ENCODE measurements around the gene ARHGAP18.

Gene ARHGAP18

GRCh38 chr6:129596522-129596921 is 113.5 kb downstream of the ARHGAP18 start:
- H3K9me3 ChIP-seq (ENCODE audit: severe bottlenecking) = no peaks in the 10 kb centered on the region
- no peak overlapping the region for H3K27ac ChIP-seq
- no peaks in the 10 kb centered on the region for H3K36me3 ChIP-seq
- H3K4me3 ChIP-seq (ENCODE audit: low read depth, low read length) = no peak overlapping the region
- no peak for DNase-seq
- no peak for TF ChIP-seq CTCF (IDR thresholded peaks at IDR 0.05; ENCODE audit: low read depth, low read length)
- H3K27me3 ChIP-seq (ENCODE audit: insufficient read depth, low read depth, severe bottlenecking) = no peaks in the 10 kb centered on the region

GRCh38 chr6:129593233-129593564 is 116.8 kb downstream of the ARHGAP18 start:
- no peaks in the 10 kb centered on the region for H3K27me3 ChIP-seq (ENCODE audit: insufficient read depth, low read depth, severe bottlenecking)
- H3K4me3 ChIP-seq (ENCODE audit: low read depth, low read length) = no peak overlapping the region
- H3K9me3 ChIP-seq (ENCODE audit: severe bottlenecking) = no peaks in the 10 kb centered on the region
- H3K27ac ChIP-seq = no peak overlapping the region
- TF ChIP-seq CTCF (IDR thresholded peaks at IDR 0.05; ENCODE audit: low read depth, low read length) = no peak
- no peak for DNase-seq
- no peaks in the 10 kb centered on the region for H3K36me3 ChIP-seq

- DNase-seq = no peak
- no peaks in the 10 kb centered on the region for H3K27me3 ChIP-seq (ENCODE audit: insufficient read depth, low read depth, severe bottlenecking)
- H3K4me3 ChIP-seq (ENCODE audit: low read depth, low read length) = no peak overlapping the region
- no peaks in the 10 kb centered on the region for H3K9me3 ChIP-seq (ENCODE audit: severe bottlenecking)
- TF ChIP-seq CTCF (IDR thresholded peaks at IDR 0.05; ENCODE audit: low read depth, low read length) = no peak
- H3K36me3 ChIP-seq = no peaks in the 10 kb centered on the region
- no peak overlapping the region for H3K27ac ChIP-seq
These were observed 117.3 kb downstream of the ARHGAP18 start for GRCh38 chr6:129592516-129593232.

GRCh38 chr6:129590408-129591022 is 119.5 kb downstream of the ARHGAP18 start:
- DNase-seq = no peak
- no peaks in the 10 kb centered on the region for H3K27me3 ChIP-seq (ENCODE audit: insufficient read depth, low read depth, severe bottlenecking)
- no peaks in the 10 kb centered on the region for H3K9me3 ChIP-seq (ENCODE audit: severe bottlenecking)
- H3K4me3 ChIP-seq (ENCODE audit: low read depth, low read length) = no peak overlapping the region
- no peaks in the 10 kb centered on the region for H3K36me3 ChIP-seq
- H3K27ac ChIP-seq = no peak overlapping the region
- TF ChIP-seq CTCF (IDR thresholded peaks at IDR 0.05; ENCODE audit: low read depth, low read length) = no peak

- Histone ChIP-seq H3K27ac (no peak overlapping the region), H3K27me3 (ENCODE audit: insufficient read depth, low read depth, severe bottlenecking) (no peaks in the 10 kb centered on the region), H3K36me3 (no peaks in the 10 kb centered on the region), H3K4me3 (ENCODE audit: low read depth, low read length) (no peak overlapping the region), H3K9me3 (ENCODE audit: severe bottlenecking) (no peaks in the 10 kb centered on the region)
- no peak for DNase-seq
- no peak for TF ChIP-seq CTCF (IDR thresholded peaks at IDR 0.05; ENCODE audit: low read depth, low read length)
These were observed 123.2 kb downstream of the ARHGAP18 start for GRCh38 chr6:129586815-129587214.

GRCh38 chr6:129583866-129584265 is 126.1 kb downstream of the ARHGAP18 start:
- H3K36me3 ChIP-seq = no peaks in the 10 kb centered on the region
- no peak for DNase-seq

More at GRCh38 chr6:129583866-129584265, 126.1 kb downstream of the ARHGAP18 start:
- H3K4me3 ChIP-seq (ENCODE audit: low read depth, low read length) = no peak overlapping the region
- no peaks in the 10 kb centered on the region for H3K27me3 ChIP-seq (ENCODE audit: insufficient read depth, low read depth, severe bottlenecking)
- TF ChIP-seq CTCF (IDR thresholded peaks at IDR 0.05; ENCODE audit: low read depth, low read length) = no peak
- H3K27ac ChIP-seq = no peak overlapping the region
- no peaks in the 10 kb centered on the region for H3K9me3 ChIP-seq (ENCODE audit: severe bottlenecking)

All from WERI-Rb-1 (cell line).